Measurements from ENCODE around the gene PRPF31.

Gene PRPF31

DNA sequence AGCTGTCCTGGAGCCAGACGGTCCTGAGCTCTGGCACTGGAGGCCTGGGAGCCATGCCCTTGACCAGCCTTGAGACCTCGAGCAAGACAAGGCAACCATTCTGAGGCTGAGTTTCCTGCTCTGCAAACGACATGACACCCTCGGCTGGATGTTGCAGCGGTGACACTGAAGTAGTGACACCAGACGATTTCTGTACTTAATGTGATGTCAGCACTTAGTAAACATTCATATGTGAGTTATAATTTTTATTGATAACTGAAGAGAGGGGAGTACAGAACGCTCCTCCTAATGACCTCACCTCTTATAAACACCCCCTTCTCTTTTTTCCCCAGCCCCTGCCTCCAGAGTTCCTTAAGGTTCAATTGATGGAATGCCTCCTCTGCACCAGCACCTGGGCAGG, 7.1 kb upstream of the PRPF31 start:
- DNase-seq, result no peak

DNA sequence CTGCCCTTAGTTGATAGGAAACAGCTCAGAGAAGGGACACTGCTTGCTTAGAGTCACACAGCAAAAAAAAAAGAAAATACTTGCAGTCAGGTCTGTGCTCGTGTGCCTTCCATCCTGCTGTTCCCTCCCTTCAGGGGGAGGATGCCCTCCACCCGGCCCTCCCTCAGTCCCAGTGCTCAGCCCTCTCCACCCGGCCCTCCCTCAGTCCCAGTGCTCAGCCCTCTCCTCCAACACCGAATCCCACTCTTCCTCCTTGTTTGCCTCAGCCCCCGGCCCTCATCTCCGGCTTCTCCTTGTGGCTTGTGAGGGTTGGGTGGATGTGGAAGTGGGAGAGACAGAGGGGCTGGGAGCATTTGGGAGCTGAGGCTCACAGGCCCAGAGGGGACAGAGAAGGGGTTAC, 5.9 kb upstream of the PRPF31 start:
- DNase-seq, result no peak

DNA sequence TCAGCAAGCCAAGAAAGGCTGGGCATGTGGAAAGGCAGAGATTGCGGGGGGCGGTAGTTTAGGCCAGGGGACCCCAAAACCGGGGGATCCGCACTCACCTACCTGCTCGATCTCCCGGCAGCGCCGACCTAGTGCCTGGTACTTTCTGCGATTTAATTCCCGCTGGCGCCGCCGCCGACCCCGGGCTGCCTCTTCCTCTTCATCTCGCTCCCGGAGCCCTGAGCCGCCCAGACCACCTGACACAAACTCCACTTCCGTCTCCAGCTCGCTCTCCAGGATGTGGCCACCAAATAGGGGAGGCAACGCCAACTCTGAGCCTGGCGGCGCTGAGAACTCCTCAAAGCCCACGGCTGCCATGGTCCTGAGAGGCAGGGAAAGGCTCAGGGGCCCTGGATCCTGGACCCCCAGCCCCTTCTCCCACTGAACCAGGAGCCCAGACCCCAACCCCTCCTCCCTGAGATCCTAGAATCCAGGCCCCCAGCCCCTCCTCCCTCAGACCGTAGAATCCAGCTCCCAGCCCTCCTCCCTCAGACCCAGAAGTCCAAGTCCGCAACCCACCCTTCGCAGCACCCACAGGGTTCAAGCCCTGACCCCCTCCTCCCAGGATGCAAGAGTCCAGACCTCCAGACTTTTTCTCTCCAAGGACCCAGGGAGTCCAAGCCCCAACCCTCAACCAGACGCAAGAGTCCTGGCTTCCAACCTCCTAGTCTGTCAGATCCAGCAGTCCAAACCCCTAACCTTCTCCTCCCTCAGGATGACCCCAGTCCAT, 1.0 kb upstream of the PRPF31 start:
- DNase-seq, result peak in 1 of 2 experiments; percentile 71

DNA sequence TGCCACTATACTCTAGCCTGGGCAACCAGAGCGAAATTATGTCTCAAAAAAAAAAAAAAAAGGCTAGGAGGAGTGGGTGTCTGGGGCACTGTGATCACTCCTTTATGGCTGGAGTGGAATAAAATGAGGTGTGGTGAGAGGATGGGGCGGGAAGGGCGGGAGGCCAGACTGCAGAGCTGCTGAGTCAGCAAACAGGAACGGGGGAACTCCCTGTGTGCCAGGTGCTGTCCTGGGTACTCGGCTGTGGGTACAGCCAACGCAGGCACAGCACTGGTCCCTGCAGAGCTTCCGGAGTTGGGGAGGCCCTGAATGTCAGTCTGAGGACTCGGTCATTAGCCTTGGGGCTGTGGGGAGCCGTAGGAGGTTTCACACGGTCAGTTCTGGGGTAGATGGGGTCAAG, 5.7 kb downstream of the PRPF31 start:
- DNase-seq, result no peak

DNA sequence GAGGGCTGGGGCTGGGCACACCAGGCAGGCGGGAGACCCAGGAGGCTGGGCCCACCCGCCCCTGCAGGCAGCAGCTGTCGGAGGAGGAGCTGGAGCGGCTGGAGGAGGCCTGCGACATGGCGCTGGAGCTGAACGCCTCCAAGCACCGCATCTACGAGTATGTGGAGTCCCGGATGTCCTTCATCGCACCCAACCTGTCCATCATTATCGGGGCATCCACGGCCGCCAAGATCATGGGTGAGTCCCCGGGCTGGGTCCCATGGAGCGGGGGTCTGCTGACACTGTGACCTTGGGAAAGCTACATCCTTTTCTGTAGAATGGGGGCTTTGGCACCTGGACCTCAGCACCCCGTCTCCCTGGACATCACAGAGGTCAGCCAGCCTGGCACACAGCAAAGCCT, 8.1 kb downstream of the PRPF31 start:
- DNase-seq, result no peak

DNA sequence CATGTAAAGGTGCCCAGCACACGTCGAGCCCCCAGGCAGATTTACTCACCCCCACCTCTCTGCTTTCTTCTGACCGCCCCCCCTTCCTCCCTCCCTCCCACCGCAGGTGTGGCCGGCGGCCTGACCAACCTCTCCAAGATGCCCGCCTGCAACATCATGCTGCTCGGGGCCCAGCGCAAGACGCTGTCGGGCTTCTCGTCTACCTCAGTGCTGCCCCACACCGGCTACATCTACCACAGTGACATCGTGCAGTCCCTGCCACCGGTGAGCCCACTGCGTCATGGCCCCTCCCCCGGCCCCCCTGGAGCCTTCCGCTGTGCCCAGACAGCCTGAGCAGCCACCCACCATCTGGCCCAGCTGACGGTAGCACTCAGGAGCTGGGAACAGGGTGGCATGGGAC, 8.8 kb downstream of the PRPF31 start:
- DNase-seq, result no peak

DNA sequence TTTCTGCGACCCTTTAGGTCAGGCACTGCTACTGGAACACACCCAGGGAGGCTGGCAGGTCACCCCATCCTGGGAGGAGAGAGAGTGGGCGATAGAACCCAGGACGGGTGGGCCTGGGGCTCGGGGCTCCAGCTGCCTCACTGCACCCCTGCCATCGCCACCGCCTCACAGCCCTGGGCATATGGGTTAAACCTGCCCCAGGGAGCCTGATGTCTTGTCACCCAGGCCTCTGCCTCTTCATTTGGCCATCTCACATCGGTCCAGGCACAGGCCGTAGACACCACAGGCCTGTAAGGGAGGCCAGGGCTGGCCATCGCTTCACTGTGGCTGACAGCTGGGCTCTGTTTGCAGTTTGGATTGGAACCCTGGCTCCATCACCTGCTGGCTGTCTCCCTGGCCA, 10.2 kb downstream of the PRPF31 start:
- no peak for DNase-seq

DNA sequence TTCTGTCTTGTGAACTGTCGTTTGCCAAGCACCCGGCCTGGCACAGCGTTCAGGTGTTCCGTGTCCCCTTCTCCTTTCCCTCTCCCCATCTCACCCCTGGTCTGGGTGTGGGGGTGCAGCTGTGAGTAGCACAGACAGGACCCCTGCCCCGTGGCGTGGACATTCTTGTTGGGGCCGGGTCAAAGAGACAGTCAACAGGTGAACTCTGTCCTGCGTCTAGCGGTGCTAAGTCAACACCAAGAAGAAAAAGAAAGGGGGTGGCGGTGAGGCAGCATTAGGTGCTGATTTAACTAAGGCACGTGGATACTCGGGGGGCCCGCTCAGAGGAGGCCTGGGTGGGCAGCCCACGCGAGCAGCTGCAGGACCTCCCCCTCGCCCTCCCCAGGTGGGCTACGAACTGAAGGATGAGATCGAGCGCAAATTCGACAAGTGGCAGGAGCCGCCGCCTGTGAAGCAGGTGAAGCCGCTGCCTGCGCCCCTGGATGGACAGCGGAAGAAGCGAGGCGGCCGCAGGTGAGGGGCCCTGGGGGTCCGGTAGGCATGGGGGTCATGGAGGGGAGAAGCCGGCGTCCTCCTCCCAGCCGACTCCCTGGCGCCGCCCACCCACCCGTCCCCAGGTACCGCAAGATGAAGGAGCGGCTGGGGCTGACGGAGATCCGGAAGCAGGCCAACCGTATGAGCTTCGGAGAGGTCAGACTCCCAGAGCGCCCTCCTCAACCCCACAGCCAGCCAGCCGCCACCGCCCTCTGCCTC, 12.3 kb downstream of the PRPF31 start:
- DNase-seq, result no peak

DNA sequence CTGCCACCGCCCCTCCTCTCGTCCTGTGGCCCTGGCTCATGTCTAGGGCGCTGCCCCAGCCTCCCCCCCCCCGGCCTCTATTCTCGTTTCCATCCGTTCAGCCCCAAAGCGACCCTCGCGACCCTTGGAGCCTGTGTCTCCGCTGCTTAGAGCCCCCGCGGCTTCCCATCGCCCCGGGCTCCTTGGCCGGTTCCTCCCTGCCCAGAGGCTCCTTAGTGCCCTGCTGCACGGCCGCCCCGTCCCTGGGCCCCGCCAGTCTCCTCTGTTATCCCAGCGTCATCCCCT, 12.8 kb downstream of the PRPF31 start:
- DNase-seq, result no peak

DNA sequence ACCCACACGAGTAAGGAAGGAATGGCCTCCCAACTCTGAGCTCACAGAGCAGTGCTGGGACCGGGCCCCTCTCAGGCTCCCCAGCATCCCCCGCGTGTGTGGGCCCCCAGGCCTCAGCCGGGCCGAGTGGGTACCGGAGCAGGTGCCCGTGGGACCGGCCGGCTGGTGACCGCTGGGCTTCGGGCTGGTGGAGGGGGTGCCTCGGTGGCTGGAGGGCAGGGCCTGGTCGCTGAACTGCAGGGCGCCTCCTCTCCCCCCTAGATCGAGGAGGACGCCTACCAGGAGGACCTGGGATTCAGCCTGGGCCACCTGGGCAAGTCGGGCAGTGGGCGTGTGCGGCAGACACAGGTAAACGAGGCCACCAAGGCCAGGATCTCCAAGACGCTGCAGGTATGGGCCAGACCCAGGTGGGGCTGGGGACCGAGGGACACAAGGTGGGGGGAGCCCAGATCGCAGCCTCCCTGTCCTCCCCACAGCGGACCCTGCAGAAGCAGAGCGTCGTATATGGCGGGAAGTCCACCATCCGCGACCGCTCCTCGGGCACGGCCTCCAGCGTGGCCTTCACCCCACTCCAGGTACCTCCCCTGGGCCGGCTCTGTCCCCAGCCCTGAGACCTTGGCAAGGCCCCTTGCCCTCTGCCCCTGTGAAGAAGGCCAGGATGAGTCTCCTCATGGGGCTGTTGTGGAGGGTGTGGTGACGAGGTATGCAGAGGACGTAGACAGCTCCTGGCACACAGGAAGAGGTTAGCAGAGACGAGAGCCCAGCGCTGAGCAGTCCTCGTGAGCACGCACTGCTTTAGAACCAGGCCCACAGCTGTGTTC, 13.5 kb downstream of the PRPF31 start:
- no peak for DNase-seq

DNA sequence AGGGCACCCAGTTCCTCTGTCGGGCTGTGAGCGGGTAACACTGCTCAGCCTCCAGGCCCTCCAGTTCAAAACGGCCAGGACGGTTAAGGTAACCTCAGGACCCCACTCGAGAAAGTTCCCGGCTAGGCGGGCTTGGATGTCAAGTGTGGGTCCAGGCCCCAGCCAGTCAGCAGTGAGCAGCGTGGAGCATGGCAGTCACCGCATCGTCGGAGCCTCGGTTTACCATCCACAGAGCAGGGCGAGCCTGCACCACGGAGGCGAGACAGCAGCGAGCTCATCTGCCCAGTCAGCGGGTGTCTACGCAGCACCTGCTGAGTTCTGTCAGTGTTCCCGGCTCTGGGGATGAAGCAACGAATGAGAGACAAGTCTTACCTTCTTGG, 14.1 kb downstream of the PRPF31 start:
- no peak for DNase-seq

DNA sequence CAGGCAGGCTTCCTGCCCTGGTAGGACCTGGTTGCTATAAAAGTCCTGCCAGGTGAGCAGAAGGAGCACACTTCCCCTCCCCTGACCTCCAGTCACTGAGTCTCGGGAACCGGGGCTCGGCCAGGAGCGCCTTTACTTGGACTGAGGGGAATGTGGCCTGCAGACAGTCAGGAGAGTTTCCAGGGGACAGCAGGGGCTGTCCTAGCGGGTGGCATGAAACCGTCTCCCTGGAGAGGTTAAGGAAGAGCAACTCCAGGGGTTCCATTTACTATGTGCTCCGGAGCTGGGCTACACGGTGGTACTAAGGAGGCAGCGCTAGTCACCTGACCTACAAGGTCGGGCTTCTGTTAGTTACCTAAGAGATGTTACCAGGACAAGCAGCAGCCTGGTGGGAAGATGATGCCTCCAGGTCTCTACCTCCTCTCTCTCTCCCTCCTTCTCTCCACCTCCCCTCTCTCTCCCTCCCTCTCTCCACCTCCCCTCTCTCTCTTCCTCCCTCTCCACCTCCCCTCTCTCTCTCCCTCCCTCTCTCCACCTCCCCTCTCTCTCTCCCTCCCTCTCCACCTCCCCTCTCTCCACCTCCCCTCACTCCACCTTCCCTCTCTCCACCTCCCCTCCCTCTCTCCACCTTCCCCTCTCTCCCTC, 17.9 kb downstream of the PRPF31 start:
- peak in 1 of 2 experiments; percentile 26 for DNase-seq

DNA sequence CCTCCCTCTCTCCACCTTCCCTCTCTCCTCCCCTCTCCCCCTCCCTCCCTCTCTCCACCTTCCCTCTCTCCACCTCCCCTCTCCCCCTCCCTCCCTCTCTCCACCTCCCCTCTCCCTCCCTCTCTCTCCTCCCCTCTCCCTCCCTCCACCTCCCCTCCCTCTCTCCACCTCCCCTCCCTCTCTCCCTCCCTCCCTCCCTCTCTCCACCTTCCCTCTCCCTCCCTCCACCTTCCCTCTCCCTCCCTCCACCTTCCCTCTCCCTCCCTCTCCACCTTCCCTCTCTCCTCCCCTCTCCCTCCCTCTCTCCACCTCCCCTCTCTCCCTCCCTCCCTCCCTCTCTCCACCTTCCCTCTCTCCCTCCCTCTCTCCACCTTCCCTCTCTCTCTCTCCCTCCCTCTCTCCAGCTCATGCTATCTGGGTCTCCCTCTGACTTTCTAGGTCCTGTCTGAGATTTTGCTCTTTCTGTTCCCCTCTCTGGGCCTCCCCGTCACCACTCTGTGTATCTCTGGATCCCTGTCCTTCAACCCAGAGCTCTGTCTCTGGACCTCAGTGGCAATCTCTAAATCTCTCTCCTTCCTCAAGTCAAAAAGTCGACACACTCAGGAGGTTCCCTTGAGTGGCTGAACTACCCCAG, 18.5 kb downstream of the PRPF31 start:
- no peak for DNase-seq

DNA sequence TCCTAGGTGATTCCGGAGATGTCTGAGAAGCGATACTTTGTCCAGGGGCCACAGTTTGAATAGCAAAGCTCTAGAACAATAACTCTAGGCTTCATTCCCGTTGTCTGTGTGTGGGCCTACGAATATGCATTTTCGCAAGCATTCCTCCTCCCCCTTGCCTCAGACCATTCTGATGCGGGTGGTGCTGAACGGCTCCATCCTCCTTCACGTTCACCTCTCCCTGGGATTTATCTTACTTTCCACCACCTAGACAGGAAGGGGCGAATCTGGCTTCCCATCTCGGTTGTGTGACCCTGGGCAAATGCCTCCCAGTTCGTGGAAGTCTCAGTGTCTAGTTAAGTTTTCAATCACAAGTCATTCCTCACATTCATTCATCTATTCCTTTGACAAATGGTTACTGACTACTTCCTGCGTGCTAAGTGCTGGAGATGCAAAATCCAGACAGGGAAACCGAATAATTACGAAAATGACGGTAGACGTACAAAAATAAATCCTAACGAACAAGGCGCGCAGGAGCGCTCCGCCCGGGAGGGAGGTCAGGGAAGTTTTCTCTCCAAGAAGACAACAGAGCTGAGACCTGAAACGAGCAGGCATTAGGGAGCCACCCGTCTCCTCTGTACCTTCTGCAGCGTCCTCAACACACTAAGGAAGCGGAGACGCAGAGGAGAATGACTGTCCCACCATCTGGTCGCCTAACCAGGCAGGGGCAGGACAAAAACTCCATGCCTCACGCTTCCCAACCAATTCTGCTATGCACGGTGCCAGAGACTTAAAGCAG, 20.7 kb downstream of the PRPF31 start:
- peak; percentile 71 to 78 for DNase-seq

DNA sequence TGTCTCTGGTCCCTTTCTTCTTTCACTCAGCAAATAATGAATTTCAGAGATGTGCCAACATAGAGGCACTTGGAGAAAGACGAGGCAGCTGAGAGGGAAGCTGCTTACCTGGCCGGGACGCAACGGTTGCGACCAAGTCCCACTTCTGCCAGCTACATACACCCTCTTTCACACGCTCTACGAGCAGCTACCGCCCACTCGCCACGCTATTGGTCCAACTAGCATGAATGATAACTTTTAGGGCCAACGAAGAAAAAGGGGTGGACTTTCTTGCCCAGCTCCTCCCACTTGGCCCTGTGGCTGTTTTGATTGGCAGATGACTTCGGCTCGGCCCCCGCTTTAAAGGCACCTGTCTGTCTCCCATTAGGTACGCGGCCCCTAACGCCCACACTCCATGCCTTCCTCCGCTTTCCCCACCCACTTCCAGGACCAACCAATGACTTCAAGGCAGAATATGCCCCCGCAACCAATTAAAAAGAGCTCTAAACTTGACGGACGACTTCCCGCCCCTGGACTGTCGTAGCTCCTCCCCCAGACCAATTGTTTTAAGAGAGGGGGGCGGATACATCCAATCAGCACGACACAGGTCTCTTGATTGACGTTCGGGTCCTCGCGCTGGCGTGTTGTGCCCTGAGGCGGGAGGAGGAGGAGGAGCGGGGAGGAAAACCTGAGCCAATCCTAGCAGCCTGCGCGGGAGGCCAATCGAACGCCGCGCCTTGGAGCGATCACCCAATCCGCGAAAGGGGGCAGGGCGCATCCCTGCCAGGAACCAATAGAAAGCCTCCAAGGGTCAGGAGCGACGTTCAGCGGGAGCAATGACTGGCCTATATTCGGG, 21.5 kb downstream of the PRPF31 start:
- DNase-seq, result peak; percentile 100

DNA sequence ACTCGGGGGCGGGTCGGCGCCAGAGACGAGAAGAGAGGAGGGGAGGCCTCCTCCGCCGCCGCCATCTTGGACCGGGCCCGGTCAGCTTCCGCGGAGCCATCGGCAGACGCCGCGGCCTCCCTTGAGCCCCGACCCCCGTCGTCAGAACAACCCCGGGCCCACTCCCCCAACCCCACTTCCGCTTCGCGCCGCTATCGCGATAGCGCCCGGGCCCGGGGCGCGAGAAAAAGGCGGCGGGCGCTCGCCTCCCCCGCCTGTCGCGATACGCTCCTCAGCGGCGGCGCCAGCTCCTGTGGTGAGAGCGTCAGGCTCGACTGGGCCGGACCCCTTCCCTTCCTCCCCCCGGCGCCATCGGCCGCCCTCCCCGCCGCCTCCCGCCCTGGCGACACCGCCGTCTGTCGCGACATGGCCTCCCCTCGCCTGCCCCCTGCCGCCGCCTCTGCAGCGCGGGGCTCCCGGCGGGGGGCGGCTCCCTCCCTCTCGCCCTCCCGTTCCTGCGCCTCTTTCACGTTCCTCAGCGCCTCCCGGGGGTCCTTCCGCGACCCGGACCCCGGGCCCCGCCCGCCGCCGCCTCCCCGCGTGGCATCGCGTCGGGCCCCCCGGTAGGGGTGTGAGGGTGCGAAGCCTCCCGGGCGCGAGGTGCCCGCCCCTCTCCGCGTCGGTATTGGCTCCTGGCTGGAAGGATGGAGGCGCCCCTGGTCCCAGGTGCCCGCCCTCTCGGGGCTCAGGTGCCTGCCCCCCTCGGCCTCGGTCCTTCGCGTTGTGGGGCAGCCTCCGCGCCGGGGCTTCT, 22.3 kb downstream of the PRPF31 start, which contains the start of gene CNOT3:
Gene CNOT3, plus strand, starts transcription at position 64 of the 790 bp plus-strand sequence. CDS start 5,217 bp downstream, outside the sequence.
- peak in 1 of 2 experiments; percentile 53 for DNase-seq

DNA sequence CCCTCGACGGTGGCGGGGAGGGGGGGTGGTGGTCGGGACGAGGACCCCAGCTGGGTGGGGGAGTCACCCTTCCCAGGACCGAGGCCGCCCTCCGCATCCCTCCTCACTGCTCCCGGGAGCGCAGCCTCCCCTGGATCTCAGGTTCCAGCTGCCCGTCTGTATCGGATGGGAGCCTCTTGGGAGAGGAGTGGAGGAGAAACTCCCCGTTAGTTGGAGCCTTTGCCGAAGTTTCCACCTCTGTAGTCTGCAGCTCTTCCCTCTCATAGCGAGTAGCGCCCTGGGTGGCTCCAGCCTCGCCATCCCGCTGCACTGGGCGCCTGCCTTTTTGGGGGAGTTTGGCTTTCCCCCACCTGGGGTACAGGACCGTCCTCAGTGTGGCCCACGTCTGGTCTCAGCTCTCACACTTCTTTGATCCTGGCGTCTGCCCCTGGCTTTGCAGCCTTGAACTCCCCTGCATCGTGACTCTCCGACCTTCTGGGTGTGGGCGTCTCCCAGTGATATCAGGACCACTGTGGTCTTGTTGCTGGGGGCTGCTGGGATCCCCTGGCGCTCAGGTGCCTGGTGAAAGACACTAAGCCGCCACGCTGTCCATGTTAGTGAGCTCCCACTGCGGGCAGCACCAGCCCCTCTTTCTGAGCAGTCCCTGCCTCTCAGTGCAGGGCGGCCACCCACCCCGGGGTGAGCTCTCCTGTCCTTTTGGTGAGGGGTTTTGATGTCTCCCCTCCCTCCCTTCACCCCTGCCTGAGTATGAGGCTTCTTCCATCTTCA, 23.1 kb downstream of the PRPF31 start:
- peak in 1 of 2 experiments; percentile 53 for DNase-seq

DNA sequence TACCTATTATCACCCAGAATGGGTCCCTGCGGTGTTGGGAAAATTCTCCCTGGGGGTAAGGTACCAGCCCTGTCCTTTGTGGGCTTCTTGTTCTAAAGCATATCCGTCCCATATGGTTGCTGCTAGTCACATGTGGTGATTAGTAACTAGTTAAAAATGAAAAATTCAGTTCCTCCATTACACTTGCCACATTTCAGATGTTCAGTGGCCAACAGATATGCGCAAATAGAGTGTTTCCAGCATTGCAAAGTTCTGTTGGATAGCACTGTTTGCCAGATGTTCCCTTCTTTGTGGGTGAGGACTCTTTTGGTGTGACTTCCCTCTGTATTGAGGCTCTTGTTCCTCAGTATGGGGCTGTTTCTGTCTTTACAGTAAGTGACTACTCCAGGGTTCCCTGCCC, 25.8 kb downstream of the PRPF31 start:
- DNase-seq, result no peak

DNA sequence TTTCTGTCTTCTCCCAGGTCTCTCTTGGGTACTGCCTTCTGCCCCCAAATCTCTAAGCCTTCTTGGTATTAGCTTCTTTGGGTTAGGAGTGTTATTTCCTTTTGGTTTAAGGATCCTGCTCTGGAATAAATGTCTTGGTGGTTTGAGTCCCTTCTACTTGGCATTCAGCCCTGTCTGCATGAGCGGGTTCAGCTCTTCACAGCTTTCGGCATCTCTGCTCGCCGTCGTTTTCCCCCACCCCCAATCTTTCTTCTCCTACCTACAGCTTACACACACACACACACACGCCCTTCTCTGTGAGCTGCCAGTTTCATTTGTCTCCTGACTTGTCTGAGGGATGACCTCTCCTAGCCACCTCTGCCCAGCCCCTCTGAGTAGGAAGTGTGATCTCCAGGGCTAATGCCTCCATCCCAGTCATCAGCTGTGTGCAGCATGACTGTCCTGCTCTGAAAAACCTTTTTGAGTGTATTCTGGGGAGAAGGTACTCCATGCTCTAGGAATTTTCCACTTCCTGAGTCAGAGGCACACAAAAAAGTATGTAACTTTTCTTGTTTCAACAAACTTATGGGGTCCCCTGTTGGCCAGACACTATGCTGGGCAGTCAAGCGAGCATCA, 26.7 kb downstream of the PRPF31 start:
- no peak for DNase-seq

Measured in NCI-H526 (cell line).